NCI-H2227 (cell line): ENCODE measurements around the gene RHEB.

Experiments
- DNase-seq: peaks from one replicate; lab custom pipeline; 2025; ENCODE audit not compliant: unreplicated experiment; lab: John Stamatoyannopoulos, UW

Gene RHEB

GRCh38 chr7:151529842-151530241 is 10.1 kb upstream of the RHEB start:
- DNase-seq: no peak

DNA sequence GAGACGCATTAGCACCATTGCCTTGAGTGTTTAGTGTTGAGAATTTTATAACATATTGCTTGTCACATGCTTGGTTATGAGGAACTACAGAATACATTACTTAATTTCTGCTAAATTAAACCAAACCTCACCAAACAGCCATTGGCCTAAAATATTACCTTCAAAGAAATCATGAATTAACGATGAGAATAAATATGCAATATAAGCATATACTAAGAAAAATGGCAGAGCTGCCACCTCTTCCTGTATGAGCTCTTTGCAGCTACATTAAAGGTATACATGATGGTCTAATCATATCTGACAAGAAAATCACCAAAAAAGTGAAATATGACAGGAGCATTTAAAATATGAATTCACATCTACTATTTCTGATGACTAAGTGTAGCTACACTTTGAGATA is 5.2 kb upstream of the RHEB start:
- no peak for DNase-seq

DNA sequence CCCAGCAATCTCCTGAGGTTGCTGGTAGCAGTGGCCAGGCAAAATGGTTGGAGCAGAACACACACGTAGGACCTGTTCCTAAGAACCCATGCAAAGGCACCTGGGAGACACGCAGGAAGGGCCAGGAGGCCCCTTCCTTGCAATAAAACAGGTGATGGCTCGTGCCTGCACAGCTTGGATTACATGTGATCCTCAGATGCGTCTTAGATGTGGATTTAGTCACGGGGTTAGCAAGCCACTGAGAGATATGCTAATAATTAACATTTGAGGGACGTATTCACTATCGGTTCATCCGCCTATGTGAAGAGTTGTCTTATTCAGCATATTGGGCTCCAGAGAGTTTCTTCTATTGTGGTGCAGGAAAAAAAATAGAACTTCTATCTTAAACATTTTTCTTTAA is 4.6 kb upstream of the RHEB start:
- DNase-seq: no peak

- peak; percentile 82 for DNase-seq
Observed at GRCh38 chr7:151520419-151521261, 945 bp upstream of the RHEB start.

DNA sequence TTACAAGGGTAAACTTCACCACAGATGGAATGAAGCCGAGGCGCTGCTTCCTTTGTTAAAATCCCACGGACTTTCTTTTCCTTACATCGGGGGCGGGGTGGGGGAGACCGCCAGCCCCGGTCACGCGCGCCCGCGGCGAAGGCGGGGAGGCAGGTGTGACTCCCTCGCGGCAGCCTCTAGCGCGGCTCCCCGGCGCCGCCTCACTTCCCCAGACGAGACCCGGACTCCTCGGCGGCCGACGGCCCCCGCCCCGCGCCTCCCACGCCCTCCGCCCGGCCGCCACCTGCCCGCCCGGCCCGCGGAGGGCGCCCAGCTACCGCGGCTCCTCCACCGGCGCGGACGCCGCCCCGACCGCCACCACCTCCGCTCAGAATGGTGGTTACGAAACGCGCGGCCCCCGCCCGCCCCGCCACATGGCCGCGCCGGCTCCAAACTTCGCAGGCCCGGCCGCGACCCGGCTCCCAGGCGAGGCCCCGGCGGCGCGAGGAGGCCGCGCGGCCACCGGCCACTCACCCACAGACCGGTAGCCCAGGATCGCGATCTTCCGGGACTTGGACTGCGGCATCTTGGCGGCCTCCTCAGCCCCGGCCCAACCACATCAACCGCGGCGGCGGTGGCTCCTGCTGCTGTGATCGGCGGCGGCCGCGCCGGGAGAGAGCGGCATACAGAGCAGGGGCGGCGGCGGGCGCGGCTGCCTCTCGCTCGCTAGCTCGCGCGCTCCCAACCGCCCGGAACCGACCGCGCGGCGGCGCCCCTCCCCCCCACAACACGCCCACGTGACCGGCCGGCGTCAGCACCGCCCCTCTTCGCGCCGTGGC is 539 bp downstream of the RHEB start:
- DNase-seq: peak; percentile 54

- peak; percentile 52 for DNase-seq
Observed at GRCh38 chr7:151518105-151518946, 1.4 kb downstream of the RHEB start.

GRCh38 chr7:151517601-151518104 is 2.0 kb downstream of the RHEB start:
- no peak for DNase-seq

- DNase-seq: no peak
Observed at GRCh38 chr7:151515276-151515565, 4.5 kb downstream of the RHEB start.

GRCh38 chr7:151514461-151515275 is 5.0 kb downstream of the RHEB start:
- DNase-seq: no peak

GRCh38 chr7:151513133-151513532 is 6.6 kb downstream of the RHEB start:
- no peak for DNase-seq

- DNase-seq: no peak
Observed at GRCh38 chr7:151512353-151512752, 7.3 kb downstream of the RHEB start.

- DNase-seq: no peak
Observed at GRCh38 chr7:151511946-151512345, 7.7 kb downstream of the RHEB start.

- DNase-seq: no peak
Observed at GRCh38 chr7:151511270-151511669, 8.4 kb downstream of the RHEB start.

DNA sequence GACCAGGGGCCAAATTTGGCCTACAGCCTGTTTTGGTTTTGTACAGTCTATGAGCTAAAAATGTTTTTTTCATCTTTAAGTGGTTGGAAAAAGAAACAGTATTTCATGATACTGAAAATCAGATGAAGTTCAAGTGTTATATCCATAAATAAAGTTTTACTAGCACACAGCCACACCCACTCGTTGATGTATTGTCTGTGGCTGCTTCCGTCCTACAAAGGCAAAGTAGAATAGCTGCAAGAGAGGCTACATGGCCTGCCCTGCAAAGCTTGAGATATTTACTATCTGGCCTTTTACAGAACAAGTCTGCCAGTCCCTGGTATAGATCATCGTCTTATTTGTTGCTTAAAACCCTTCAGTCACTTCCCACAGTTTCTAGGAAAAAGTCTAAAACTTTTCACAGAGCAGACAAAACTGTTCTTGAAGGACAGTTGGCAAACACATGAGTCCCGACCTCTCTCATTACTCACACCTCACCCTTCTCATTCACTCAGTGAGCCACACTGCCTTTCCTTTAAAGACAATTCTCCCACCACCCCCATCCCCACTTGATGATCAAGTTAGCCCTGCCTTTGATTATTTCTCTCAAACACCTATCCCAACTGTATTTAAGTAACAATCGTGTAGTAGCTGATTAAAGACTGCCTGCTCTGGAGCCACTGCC is 9.9 kb downstream of the RHEB start:
- DNase-seq: no peak

DNA sequence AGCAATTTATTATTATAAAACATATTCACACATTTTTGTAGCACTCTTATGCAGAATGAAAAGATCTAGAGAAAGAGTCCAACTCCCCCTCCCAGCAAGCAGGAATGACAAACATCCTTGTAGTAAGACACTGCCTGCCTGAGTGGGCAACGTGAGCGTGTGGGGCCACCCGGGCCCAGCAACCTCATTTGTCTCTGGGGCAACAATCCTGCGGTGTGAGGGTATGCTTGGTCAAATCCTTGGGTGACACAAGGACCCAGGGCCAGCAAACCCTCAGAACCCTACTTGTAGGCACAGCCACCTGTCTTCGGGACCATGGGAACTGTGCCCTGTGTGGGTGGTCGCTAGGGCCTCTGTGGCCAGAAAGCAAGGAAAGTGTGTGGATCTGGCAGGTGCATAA is 10.7 kb downstream of the RHEB start:
- no peak for DNase-seq

DNA sequence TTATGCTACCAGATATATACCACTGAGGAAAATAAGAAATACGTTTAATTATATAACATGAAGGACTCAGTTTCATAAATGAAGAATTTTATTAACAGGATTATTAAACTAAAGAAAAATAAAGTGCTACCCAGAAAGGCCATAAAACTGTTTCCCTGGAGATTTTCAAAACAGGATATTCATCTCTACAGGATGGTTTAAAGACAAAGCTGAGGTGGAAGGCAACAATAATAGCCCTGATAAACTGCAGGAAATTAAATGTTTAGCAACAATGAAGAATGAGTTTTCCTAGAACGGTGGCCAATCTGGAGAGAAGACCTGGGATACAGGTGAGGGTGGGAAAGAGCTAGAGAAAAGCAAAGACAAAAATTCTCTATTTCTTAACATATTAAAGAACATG is 11.9 kb downstream of the RHEB start:
- no peak for DNase-seq

DNA sequence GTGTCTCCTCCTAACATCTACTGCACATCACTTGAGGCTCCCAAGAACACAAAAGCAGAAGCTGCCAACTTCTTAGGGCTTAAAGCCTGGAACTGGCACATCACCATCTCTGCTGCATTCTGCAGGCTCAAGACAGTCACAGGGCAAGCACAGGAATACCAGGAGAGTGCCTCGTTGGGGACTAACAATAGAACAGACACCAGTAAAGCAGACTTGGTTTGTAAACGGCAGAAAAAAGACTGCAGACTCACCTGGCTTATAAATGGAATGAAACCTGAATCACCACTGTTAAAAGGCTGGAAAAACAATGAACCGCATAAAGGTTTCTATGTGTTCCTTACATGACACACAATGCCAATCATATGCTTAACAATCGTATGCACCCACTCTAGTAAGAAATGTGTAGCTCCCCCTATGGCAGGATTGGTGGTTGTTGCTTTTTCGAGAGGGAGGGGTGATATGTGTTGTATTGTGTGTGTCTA is 12.8 kb downstream of the RHEB start:
- DNase-seq: peak; percentile 26

GRCh38 chr7:151505836-151506468 is 13.7 kb downstream of the RHEB start:
- DNase-seq: no peak

GRCh38 chr7:151505433-151505832 is 14.3 kb downstream of the RHEB start:
- DNase-seq: no peak
